GM21529 (cell line): ENCODE results near the gene CDC42SE1.
A peak's percentile ranks its signal among the peaks of the same experiment; 100 is the strongest.
"Not testable (repeated sequence)": the region's sequence is repeated elsewhere in the genome, so short reads cannot be mapped to it uniquely, and the experiment has no call there.

ENCODE experiments used
- ATAC-seq: cut with Tn5 transposase; IDR thresholded peaks from one replicate; pipeline ENCODE4 v1.9.1; 2021; ENCODE audit not compliant: unreplicated experiment

CDC42SE1 gene

GRCh38 chr1:151059109-151060006 lies at the start of gene CDC42SE1:
CDC42SE1 (minus strand) TSS chr1:151059622; CDS start chr1:151055730, 3,892 bp downstream.
- peak; percentile 85 for ATAC-seq

DNA sequence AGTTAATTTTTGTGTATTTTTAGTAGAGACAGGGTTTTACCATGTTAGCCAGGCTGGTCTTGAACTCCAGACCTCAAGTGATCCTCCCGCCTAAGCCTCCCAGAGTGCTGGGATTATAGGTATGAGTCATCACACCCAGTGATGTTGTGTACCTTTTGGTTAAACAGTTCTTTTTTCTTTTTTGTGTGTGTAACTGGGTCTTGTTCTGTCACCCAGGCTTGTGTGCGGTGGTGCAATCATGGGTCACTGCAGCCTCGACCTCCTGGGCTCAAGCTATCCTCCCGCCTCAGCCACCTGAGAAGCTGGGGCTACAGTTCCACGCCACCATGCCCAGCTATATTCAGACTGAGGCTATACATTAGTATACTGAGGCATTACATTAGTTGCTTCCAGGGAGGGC lies 48.9 kb upstream of the CDC42SE1 start:
- ATAC-seq = no peak

DNA sequence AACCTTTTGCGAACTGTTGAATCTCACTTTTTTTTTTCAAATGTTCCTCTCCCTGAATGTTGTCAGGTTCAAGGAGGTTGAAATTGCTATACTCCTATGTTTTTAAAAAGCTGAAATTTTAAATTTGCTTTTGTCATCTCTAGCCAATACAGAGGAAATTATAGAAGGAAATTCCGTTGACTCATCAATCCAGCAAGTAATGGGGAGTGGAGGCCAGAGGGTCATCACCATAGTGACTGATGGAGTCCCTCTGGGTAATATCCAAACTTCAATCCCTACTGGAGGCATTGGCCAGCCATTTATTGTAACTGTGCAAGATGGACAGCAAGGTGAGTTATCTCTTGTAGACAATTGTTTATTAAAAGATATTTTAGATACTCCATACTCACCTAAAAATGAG lies 47.5 kb upstream of the CDC42SE1 start:
- ATAC-seq = no peak

DNA sequence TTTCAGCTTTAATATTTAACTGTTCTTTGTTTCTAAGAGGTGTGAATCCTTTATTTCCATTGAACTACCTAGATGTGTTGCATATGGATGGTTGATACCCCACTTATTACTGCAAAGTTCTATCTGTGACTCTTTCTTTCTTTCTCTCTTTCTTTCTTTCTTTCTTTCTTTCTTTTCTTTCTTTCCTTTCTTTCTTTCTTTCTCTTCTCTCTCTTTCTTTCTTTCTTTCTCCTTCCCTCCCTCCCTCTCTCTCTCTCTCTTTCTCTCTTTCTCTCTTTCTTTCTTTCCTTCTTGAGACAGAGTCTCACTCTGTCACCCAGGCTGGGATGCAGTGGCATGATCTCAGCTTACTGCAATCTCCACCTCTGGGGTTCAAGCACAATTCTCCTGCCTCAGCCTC lies 45.2 kb upstream of the CDC42SE1 start:
- no peak for ATAC-seq

DNA sequence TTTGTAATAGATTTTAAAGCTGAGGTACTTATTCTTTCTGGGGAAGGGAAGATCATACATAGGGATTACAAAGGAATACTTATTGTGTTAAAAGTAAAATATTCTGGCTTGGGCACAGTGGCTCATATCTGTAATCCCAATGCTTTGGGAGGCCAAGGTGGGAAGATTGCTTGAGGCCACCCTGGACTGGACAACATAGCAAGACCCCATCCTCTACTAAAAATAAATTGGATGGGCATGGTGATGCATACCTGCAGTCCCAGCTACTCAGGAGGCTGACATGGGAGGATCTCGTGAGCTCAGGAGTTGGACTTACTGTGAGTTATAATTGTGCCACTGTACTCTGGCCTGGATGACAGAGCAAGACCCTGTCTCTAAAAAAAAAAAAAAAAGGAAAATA lies 38.7 kb upstream of the CDC42SE1 start:
- ATAC-seq = no peak

DNA sequence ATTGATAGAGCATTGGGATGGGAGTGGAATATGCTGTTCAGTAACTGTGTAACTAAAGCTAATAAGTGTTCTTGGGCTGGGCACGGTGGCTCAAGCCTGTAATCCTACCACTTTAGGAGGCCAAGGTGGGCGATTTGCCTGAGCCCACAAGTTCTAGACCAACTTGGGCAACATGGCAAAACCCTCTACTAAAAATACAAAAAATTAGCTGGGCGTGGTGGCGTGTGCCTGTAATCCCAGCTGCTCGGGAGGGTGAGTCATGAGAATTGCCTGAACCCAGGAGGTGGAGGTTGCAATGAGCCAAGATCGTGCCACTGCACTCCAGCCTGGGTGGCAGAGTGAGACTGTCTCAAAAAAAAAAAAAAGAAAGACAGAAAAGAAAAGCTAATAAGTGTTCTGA lies 38.0 kb upstream of the CDC42SE1 start:
- ATAC-seq = not testable (repeated sequence)

DNA sequence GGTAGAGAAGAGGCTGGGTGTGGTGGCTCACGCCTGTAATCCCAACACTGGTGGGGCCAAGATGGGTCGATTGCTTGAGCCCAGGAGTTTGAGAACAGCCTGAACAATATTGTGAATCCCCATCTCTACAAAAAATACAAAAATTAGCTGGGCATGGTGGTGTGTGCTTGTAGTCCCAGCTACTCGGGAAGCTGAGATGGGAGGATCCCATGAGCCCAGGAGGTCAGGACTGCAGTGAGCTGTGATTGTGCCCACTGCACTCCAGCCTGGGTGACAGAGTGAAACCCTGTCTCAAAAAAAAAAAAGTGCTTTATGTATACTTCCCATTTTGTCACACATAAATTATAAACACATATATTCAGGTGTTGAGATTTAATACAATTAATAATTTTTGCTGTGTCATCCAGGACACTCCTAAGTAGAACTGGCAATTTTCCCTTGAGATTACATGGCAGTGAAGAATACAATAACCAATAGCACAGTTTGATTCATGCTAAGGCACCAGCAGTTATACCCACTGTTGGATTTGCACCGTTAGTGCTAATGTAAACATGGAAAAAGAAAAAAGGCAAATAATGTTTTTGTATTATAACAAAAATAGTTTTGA lies 26.6 kb upstream of the CDC42SE1 start:
- no peak for ATAC-seq

GRCh38 chr1:151072224-151072623 lies 12.8 kb upstream of the CDC42SE1 start:
- ATAC-seq = no peak

GRCh38 chr1:151070474-151071276 lies 11.3 kb upstream of the CDC42SE1 start, which contains the start of gene GABPB2:
GABPB2 (plus strand) TSS chr1:151070761; CDS start chr1:151088190, 17,429 bp downstream.
- peak; percentile 84 for ATAC-seq

GRCh38 chr1:151069103-151069486 lies 9.7 kb upstream of the CDC42SE1 start:
- no peak for ATAC-seq

GRCh38 chr1:151067185-151067584 lies 7.8 kb upstream of the CDC42SE1 start:
- no peak for ATAC-seq

- no peak for ATAC-seq
These were observed 5.7 kb upstream of the CDC42SE1 start for GRCh38 chr1:151065089-151065645.

DNA sequence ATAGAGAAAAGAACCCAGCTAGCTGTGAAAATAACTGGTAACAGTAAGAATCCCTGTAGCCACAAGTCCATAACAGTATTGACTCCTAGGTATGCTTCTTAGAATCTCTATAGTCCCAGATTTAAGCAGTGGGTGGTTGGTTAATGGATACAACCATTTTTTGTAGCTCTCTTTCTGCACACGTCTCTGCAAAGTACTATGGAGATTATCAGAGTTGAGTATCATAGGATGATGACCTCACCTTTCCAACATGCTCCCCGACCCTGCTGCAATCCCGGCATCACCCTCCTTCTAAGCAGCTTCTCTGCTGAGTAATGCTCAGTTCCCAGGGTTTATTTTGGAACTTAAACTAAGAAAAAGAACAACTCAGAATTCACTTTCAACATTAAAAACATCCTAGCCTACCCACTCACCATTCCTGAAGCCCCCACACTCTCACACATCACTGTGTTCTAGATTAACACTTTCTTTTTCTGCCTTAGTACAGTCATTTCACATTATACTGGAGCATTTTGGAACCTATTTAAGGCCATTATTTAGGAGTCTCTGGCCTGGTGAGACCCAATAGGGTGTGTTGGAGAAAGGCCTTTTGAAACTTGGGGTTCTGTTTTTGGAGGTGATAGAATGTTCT lies 3.4 kb upstream of the CDC42SE1 start:
- no peak for ATAC-seq

DNA sequence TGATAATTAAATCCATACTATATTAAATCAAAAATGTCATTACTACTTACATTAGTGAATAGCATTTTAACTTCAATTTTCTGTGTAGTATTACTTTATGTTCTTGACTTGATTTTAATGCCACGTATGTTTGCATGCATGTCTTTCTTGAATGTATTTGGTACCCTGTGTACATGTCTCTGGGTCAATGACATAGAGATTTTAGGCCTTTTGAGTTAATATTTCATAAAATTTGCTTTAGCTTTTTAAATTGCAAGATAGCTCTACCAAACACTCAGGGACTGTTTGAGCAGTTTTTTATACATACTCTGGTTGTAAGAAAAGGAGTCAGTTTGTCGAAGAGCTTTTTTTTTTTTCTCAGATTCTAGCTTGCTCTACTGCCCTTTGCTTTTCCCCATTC lies 2.3 kb upstream of the CDC42SE1 start:
- ATAC-seq = no peak

GRCh38 chr1:151060657-151061421 lies 1.4 kb upstream of the CDC42SE1 start:
- no peak for ATAC-seq

DNA sequence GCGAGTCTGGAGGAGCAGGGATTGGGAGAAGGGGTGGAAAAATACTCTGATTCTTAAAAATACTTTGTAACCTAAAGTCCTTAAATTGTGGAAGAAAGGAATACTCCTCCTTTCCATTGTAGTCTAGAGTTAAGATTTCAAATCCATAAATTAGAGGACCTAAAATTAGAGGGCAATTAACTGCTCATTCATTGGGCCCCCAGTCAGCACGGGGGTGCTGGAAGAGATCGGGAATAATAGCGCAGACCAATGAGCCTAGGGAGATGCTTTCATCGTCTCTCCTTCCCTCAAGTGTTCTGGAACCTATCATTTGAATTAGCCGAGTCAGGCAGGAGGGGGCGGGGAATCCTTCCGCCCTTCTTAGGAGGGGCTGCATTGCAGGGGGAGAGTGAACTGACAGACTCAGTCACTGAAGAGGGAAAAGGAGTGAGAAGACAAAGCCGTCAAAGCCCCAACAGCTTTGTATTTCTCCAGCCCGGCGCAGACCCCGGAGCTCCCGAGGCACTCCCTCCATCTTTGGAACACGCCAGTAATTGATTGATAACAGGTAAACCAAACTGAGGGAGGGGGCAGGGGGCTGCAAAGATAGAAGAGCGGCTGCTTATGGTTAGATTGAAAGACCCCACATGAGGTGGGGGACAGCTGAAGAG lies 710 bp upstream of the CDC42SE1 start, which contains the start of gene MLLT11:
Gene MLLT11 (plus strand): TSS at position 391 of the 650 bp plus-strand sequence. CDS start 6,828 bp downstream, outside the sequence.
- ATAC-seq = no peak

DNA sequence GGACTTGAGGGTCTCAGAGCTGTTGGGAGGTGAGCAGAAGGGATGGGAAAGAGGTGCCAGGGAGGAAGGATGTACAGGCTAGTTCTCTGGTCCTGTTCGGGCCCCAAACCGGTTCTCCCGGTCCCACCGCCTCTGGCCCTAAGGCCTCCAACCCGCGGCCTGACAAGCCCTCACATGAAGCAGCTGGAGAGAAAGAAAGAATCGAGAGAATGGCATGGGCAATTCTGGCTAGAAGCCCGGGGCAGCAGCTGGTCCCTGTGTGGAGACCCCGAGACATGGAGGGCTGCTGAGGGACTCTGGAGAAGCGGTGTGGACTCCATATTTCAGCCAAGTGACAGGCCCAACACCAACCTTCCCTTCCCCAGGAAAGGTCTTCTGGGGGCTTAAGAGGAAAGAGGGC lies 730 bp downstream of the CDC42SE1 start:
- no peak for ATAC-seq

DNA sequence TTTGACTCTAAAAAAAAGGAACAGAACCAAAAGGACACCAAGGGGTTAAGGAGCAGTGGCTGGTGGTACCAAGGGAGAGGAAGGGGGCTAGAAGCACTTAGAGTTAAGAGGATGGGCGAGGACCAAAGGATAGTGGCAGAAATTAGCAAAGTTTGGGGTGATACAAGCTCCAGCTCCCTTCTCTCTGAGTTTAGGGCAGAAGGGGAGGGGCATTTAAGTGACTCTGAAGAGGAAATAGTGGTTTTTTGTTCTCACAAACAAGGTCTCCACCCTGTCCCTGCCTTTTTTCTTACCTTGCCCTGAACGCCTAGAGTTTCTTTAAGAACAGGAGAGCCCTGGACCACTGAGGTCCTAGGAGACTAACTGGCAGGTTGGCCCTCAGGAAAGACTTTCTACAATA lies 3.3 kb downstream of the CDC42SE1 start:
- ATAC-seq = no peak

- ATAC-seq = no peak
These were observed 3.8 kb downstream of the CDC42SE1 start for GRCh38 chr1:151055581-151055980.
